ENCODE measurements around the gene TSPAN15.
"Not testable (repeated sequence)": the region's sequence is repeated elsewhere in the genome, so short reads cannot be mapped to it uniquely, and the experiment has no call there.

The TSPAN15 gene

GRCh38 chr10:69503001-69503895 lies 52.0 kb downstream of the TSPAN15 start:
- no peak for DNase-seq (ENCODE audit: low spot score)

GRCh38 chr10:69503896-69504265 lies 52.6 kb downstream of the TSPAN15 start:
- no peak for DNase-seq (ENCODE audit: low spot score)

GRCh38 chr10:69504576-69505250 lies 53.4 kb downstream of the TSPAN15 start:
- DNase-seq (ENCODE audit: low spot score): no peak

GRCh38 chr10:69505636-69506318 lies 54.5 kb downstream of the TSPAN15 start:
- no peak for DNase-seq (ENCODE audit: low spot score)

GRCh38 chr10:69506487-69506833 lies 55.2 kb downstream of the TSPAN15 start:
- DNase-seq (ENCODE audit: low spot score): no peak

GRCh38 chr10:69506834-69507713 lies 55.8 kb downstream of the TSPAN15 start:
- no peak for DNase-seq (ENCODE audit: low spot score)

- no peak for DNase-seq (ENCODE audit: low spot score)
Observed at GRCh38 chr10:69508738-69509340, 57.6 kb downstream of the TSPAN15 start.

- no peak for DNase-seq (ENCODE audit: low spot score)
Observed at GRCh38 chr10:69512901-69513300, 61.6 kb downstream of the TSPAN15 start.

GRCh38 chr10:69513617-69514016 lies 62.4 kb downstream of the TSPAN15 start:
- DNase-seq (ENCODE audit: low spot score): no peak

GRCh38 chr10:69515699-69516259 lies 64.5 kb downstream of the TSPAN15 start:
- no peak for DNase-seq (ENCODE audit: low spot score)

GRCh38 chr10:69516316-69516715 lies 65.1 kb downstream of the TSPAN15 start:
- DNase-seq (ENCODE audit: low spot score): no peak

- DNase-seq (ENCODE audit: low spot score): no peak
Observed at GRCh38 chr10:69516796-69517195, 65.5 kb downstream of the TSPAN15 start.

GRCh38 chr10:69517271-69517848 lies 66.1 kb downstream of the TSPAN15 start:
- no peak for DNase-seq (ENCODE audit: low spot score)

GRCh38 chr10:69527961-69528360 lies 76.7 kb downstream of the TSPAN15 start:
- DNase-seq (ENCODE audit: low spot score): no peak

GRCh38 chr10:69533658-69534057 lies 82.4 kb downstream of the TSPAN15 start:
- DNase-seq (ENCODE audit: low spot score): no peak

GRCh38 chr10:69536521-69536920 lies 85.3 kb downstream of the TSPAN15 start:
- not testable (repeated sequence) for DNase-seq (ENCODE audit: low spot score)

- DNase-seq (ENCODE audit: low spot score): no peak
Observed at GRCh38 chr10:69537449-69537848, 86.2 kb downstream of the TSPAN15 start.

- DNase-seq (ENCODE audit: low spot score): no peak
Observed at GRCh38 chr10:69538461-69538860, 87.2 kb downstream of the TSPAN15 start.

- DNase-seq (ENCODE audit: low spot score): no peak
Observed at GRCh38 chr10:69541463-69541862, 90.2 kb downstream of the TSPAN15 start.

GRCh38 chr10:69549959-69550358 lies 98.7 kb downstream of the TSPAN15 start:
- no peak for DNase-seq (ENCODE audit: low spot score)

- DNase-seq (ENCODE audit: low spot score): no peak
Observed at GRCh38 chr10:69552268-69552667, 101.0 kb downstream of the TSPAN15 start.

Data from globus pallidus (tissue), 1 donor.